HG03097 (cell line): ENCODE data around the gene SND1.

Source experiments
- ATAC-seq: cut with Tn5 transposase; IDR thresholded peaks from one replicate; pipeline ENCODE4 v1.9.1; 2021; ENCODE audit not compliant: unreplicated experiment, low FRiP score

SND1 gene

GRCh38 chr7:128053991-128054390 lies 402.0 kb downstream of the SND1 start:
- ATAC-seq = no peak

DNA sequence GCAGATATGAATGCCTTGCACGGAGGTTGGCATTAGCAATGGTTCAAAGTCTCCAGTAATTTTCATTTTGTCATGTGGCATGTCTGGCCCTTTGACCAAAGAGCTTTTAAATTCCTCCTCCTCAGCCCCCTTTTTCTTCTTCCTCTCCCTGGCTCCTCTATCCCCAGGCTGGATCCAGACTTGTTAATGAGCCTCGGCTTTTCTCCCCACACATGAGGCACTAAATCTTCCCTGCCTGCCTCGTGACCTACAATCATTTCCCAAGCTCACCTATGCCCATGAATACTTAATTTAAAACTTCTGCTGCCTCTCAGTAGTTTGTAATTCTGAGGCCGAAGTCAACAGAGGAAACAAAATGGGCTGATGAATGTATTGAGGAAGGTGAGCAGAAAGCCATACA lies 402.5 kb downstream of the SND1 start:
- ATAC-seq = no peak

GRCh38 chr7:128055637-128056036 lies 403.6 kb downstream of the SND1 start:
- no peak for ATAC-seq

DNA sequence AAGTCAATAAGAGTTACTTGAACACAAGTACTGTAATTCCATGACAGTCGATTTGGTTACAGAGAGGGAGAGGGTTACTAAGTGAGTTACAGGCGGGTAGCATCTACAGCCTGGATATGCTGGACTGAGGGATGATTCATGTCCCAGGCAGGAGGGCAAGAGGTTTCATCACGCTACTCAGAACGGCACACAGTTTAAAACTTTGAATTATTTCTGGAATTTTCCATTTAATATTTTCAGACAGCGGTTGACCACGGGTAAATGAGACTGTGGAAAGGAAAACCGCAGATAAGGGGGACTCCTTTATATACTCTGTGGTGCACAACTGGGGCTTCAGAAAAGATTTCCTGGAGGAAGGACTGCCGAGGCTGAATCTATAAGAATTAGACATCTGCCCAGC lies 404.9 kb downstream of the SND1 start:
- no peak for ATAC-seq

DNA sequence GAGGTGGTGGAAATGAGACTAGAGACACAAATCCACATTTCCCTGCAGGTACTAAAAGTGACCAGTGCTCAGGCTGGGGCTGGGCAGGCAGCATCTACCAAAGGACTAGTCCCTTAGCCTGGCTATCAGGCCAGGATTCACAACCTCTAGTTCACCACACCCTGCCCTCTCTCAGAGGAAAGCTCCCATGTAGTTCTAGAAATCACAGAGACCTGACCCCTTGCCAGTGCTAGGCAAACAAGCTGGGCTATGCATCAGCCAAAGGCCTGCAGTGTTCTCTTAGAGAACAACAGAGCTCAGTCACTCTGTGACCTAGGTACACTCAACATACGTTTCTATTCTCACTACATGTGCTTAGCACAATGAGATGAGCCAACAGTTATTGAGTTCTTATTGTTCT lies 405.9 kb downstream of the SND1 start:
- no peak for ATAC-seq

GRCh38 chr7:128059143-128059988 lies 407.4 kb downstream of the SND1 start:
- no peak for ATAC-seq

DNA sequence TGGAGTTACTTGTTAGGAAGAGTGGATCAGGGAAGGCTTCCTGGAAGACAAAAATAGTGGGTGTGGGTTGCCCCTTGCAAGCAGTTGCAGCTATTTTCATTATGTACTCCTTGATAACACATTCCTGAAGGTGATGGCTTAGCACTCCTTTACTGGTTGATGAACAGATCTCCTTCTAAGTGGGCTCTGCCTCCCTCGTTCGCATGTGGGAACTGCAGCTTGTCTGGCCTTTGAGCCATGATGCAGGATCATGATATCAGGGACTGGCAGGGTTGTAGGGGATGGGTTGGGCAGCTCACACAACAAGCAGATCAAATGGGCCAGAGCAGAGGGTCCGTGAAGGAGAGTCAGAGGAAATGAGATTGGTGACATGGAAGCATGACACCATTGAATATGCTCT lies 408.0 kb downstream of the SND1 start:
- no peak for ATAC-seq

- no peak for ATAC-seq
Observed at GRCh38 chr7:128063088-128063487, 411.1 kb downstream of the SND1 start.

DNA sequence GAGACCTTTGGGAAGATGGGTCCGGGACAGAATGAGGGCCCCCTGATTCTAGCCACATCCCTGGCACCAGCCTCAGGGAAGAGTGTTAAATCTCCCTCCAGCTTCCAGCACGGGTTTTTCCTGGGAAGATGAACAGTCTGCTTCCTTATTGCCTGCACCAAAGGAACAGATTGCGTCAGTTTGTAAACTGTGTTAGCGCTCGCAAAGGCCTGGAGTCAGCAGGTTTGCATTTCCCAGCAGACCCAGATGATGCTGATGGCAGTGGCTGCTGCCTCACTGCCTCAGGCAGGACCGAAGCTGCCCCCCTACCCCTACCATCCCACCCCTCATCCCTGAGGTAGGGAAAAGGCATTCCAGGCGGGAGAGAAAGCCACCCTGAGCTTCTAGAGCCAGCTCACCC lies 413.9 kb downstream of the SND1 start:
- no peak for ATAC-seq

GRCh38 chr7:128066395-128066794 lies 414.4 kb downstream of the SND1 start:
- ATAC-seq = no peak

DNA sequence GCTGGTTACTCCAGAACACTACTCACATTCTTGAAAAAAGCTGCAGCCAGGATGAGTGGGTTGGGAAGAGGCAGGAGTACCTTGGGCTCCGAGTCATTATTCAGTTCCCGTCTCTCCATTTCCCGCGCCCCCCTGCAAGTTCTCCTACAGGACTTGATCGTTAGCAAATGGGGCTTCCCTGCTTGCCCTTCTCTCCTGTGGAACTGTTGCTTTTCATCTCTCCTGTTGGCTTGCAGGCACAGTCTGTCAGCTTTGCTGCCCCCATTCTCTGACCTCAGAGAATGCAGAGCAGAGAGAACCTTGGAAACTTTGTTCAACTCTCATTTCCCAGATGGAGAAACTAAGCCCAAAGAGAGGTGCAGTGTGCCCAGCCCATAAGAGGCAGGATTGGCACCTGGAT lies 414.9 kb downstream of the SND1 start:
- ATAC-seq = no peak

DNA sequence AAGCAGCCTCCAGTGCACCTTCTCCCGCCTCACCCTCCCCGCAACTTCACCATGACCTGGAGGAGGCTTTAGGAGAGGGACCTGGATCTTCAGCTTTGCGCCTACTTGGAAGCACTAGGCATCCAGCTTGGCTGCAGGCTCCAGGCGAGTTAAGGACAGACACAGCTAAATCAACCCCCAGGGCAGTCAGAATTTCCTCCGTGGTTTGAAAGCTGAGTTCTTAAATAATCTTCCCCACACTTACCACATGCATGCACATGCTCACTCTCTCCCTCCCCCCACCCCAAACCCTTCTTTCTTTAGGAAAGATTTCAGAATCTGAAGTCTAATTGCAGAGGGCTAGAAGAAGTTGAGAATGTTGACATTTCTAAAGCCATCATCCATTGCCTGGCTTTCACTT lies 416.0 kb downstream of the SND1 start:
- ATAC-seq = no peak

- no peak for ATAC-seq
Observed at GRCh38 chr7:128068785-128069184, 416.8 kb downstream of the SND1 start.

GRCh38 chr7:128069373-128070364 lies 417.7 kb downstream of the SND1 start:
- ATAC-seq = no peak

- ATAC-seq = no peak
Observed at GRCh38 chr7:128071376-128071775, 419.4 kb downstream of the SND1 start.

- ATAC-seq = no peak
Observed at GRCh38 chr7:128071801-128072200, 419.8 kb downstream of the SND1 start.

DNA sequence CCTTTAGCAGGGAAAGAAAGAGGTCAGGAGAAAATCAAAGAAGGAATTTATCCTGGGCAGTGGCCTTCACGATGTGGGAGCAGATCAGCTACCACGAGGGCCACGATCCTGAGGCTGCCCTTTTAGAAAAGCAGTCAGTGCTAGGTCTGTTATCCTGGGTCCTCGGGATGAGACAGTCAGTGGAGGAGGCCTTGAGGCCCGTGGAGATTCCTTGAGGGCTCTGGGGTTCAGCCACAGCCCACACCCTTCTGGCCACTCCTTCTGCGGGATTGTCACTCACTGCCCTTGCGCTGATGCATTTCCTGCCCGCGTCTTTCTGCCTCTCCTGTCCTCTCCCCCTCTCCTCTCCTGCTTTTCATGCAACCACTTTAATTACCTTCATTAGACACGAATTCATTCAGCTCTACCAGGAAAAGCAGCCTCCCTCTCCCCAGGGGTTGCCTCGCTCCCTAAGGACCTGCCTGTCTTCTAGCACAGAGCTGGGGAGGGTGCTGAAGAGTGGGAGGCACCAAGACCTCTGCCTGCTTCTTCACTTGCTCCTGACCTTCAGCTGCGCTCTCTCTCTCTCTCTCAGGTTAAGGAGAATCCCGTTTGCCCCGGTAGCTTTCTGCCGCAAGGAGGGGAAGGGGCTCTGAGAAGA lies 421.8 kb downstream of the SND1 start:
- ATAC-seq = no peak

GRCh38 chr7:128074336-128074735 lies 422.3 kb downstream of the SND1 start:
- ATAC-seq = no peak

DNA sequence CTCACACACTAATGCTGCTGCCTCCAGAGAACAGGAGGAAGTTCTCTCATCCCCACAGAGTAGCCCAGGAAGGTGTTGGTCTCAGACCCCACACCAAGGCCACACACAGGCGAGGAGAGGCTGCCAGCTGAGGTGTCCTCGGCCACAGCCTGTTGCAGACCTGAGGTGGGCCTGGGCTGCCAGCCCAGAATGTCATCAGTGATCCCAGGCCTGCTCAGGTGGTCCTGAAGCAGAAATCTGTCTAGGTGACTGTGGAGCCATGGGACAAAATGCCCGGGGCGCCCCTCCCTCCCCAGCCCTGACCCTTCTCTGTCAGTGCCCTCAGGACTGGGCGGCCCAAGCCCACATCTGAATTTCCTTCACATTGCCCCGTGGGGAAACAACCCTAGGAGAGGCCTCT lies 422.7 kb downstream of the SND1 start:
- no peak for ATAC-seq

- no peak for ATAC-seq
Observed at GRCh38 chr7:128075242-128076095, 423.5 kb downstream of the SND1 start.
